CD4-positive, alpha-beta T cell treated with Interleukin-15 for 1 hour (primary cell): ENCODE measurements around the gene VSIG10L2.

Experiments
- DNase-seq: peaks from one replicate; pipeline ENCODE4 v3.0.0-alpha.2; 2020

The VSIG10L2 gene

GRCh38 chr11:125930076-125930450 lies 15.8 kb upstream of the VSIG10L2 start:
- no peak for DNase-seq

- DNase-seq: no peak
These were observed 14.7 kb upstream of the VSIG10L2 start for GRCh38 chr11:125931116-125931515.

- DNase-seq: no peak
These were observed 14.2 kb upstream of the VSIG10L2 start for GRCh38 chr11:125931668-125932067.

- no peak for DNase-seq
These were observed 13.5 kb upstream of the VSIG10L2 start for GRCh38 chr11:125932301-125932700.

- DNase-seq: no peak
These were observed 12.6 kb upstream of the VSIG10L2 start for GRCh38 chr11:125933030-125933813.

GRCh38 chr11:125934473-125934872 lies 11.4 kb upstream of the VSIG10L2 start:
- DNase-seq: no peak

GRCh38 chr11:125935056-125935455 lies 10.8 kb upstream of the VSIG10L2 start:
- no peak for DNase-seq

- DNase-seq: no peak
These were observed 10.1 kb upstream of the VSIG10L2 start for GRCh38 chr11:125935618-125936199.

GRCh38 chr11:125938418-125938817 lies 7.4 kb upstream of the VSIG10L2 start:
- no peak for DNase-seq

- DNase-seq: no peak
These were observed 6.7 kb upstream of the VSIG10L2 start for GRCh38 chr11:125939081-125939521.

- no peak for DNase-seq
These were observed 5.7 kb upstream of the VSIG10L2 start for GRCh38 chr11:125940145-125940544.

GRCh38 chr11:125941267-125941618 lies 4.6 kb upstream of the VSIG10L2 start:
- no peak for DNase-seq

GRCh38 chr11:125941619-125942611 lies 3.9 kb upstream of the VSIG10L2 start:
- DNase-seq: no peak

GRCh38 chr11:125942771-125943428 lies 2.9 kb upstream of the VSIG10L2 start:
- no peak for DNase-seq

GRCh38 chr11:125943661-125944349 lies 2.0 kb upstream of the VSIG10L2 start:
- DNase-seq: no peak

GRCh38 chr11:125944350-125945010 lies 1.4 kb upstream of the VSIG10L2 start:
- no peak for DNase-seq

- no peak for DNase-seq
These were observed 640 bp upstream of the VSIG10L2 start for GRCh38 chr11:125945011-125945796.

GRCh38 chr11:125946712-125947418 lies 1.0 kb downstream of the VSIG10L2 start:
- no peak for DNase-seq

- DNase-seq: no peak
These were observed 1.8 kb downstream of the VSIG10L2 start for GRCh38 chr11:125947419-125948277.
